KG1 (cell line): ENCODE data around the gene KL.

Source experiments
- DNase-seq: peaks from one replicate; lab custom pipeline; 2025; lab: John Stamatoyannopoulos, UW

The KL gene

DNA sequence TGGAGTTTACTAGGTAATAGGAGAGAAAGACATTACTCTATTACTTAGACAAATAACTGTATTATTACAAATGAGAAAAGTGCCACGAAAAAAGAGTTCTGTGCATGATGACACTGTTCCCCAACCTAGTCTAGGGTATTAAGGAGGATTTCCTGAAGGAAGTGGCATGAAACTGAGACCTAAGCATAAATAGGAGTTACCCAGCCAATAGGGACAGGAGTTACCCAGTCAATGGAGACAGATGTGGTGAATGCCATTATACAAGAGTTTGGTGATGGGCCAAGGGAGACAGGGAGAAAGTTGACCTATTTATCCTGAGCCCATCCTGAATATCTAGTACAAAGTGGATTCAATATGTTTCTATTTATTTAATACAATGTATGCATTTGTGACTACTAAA lies 65.4 kb downstream of the KL start:
- no peak for DNase-seq

DNA sequence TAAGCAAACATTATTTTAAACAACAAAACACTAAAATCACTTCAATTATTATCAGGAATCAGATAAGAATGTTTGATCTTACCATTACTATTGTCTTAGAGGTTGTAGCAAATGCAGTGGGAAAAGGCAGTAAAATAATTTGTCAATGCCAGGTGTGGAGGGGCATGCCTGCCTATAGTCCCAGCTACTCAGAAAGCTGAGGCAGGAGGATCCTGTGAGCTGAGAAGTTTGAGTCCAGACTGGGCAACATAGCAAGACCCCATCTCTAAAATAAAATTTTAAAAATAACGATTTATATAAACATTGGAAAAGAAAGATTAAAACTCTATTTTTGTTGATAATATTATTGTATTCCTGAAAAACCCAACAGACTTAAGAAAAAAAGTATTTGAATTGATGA lies 66.8 kb downstream of the KL start:
- no peak for DNase-seq

DNA sequence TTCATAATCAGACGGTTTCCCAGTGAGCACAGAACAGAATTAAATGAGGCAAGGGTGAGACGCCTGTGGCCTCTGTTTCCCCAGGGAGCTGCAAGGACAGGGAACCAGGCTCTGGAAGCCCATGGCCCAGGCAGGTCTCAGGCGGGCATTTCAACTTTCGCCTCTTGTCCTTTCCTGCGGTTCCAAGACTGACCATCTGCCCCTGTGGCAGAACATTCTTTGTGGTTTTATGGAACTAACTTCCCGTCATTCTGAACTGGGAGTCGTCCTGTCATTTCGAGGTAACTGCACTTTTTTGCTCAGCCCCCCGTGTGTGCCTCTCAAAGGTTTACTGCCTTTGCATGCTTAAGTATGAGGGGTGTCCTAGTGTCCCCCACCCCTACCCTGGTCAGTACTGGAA lies 70.9 kb downstream of the KL start:
- DNase-seq: no peak

DNA sequence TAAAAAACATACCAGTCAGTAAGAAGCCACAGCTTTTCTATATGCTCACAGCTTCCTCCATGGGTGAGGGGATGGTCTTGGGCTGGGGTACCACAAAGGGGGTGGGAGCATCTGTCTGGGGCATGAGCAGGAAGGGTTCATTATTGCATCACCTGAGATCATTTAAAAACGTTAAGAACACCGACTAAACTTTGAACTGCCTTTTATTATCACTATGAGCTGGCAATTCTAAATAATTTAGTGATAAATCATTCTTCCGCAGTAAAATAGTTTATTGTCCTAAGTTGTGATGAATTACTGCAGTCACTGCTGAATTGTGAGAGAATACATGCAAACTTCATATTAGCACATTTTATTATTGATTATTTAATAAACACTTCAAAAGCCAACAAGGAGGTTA lies 71.6 kb downstream of the KL start:
- no peak for DNase-seq

DNA sequence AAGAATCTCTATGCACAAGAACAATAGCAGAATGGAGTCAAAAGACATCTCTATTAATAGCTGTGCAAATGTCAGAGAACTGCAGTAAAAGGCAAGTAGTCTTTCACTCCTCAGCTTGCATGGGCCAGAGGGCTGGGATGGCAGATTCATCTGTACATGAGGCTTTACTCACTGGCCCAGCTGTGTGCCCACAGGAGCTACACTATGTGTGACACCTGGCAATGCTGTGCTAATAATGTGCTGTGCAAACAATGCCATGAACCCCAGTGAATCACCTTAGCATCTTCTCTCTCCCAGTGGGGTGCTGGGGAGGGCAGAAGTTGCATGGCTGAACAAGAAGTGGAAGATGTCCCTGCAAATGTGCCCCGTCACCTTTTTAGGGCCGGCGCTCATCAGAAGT lies 73.1 kb downstream of the KL start:
- DNase-seq: no peak

DNA sequence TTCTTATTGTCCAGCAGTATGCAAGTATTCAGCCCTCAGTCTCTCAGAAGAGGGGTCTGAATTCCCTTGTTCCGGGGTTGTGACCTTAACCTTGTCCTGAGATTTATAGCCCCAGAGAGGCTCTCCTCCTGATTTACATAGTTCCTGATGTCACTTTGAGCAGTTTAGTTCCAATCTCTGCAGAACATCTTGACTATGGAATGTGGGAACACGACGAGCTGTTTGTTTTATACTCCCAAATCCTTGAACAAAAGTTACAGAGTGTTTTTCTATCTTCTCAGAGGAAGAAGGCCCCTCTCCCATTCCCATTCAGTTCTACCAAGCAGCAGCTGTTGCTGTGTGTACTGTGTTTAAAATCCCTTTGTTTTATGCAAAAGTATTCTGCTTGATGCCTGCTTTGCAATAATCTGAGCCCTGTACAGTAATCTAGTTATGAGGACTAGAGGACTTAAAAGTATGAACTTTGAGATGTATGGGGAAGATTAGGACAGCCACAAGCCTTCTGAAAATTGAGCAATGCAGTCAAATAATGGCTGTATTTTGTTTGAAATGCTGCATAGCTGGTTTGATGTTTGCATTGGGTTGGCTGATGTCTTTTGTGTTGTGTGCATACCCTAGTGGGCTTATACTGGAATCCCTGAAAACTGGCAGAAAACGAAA lies 74.7 kb downstream of the KL start:
- DNase-seq: no peak

DNA sequence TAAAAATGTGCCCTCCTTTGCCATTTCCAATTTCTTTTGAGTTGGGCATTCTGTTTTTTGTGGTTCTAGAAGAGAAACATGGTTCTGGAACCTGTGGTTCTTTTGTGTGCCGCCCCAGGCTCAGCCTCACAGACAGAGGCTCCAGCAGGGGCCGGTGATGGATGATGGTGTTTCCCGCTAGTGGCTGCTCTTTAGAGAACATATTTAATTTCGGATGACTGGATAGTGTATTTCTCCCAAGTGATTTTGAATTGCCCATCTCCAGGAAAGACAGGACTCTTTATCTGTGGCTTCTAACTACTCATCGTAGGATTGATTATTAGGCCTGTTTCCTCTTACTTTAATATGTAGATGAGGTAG lies 75.2 kb downstream of the KL start:
- DNase-seq: no peak

DNA sequence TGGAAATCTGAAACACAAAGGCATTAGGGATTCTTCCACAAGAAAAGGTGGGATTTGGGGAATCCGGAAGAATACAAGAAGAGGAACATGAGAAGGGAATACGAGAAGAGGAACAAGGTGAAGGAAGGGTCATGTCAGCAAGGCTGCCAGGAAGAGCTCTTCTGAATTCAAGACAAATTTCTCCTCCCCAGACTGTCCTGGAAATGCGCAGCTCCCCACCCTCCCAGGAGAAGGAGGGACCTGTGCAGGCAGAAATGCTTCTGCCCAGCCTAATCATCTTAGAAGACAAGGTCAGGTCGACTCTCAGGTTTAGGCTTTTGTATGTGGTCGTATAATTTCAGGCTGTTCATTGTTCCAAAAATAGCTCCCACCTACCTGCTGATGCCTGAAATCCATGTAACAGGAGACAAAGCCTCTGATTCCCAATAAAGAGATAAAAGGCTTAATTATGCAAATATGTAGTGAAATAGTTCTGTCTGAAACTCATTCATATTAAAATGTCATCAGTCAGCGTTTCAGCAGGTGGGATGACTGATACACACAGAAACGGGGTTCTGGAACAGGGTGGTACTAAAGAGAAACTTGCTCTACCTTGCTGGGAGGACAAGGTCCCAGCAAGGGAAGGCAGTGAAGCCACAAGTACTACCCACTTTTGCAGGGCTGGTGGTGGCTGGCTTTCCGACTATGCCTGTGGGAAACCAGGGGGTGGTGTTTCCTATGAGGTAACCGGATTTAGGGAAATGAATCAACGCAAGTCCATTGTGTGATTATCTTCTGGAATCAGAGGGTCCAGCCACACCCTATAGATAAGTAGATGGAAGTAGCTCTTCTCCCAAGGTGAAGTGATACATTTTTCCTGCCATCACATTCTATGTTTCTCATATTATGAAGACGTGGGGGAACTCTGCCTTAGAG lies 76.1 kb downstream of the KL start:
- no peak for DNase-seq

DNA sequence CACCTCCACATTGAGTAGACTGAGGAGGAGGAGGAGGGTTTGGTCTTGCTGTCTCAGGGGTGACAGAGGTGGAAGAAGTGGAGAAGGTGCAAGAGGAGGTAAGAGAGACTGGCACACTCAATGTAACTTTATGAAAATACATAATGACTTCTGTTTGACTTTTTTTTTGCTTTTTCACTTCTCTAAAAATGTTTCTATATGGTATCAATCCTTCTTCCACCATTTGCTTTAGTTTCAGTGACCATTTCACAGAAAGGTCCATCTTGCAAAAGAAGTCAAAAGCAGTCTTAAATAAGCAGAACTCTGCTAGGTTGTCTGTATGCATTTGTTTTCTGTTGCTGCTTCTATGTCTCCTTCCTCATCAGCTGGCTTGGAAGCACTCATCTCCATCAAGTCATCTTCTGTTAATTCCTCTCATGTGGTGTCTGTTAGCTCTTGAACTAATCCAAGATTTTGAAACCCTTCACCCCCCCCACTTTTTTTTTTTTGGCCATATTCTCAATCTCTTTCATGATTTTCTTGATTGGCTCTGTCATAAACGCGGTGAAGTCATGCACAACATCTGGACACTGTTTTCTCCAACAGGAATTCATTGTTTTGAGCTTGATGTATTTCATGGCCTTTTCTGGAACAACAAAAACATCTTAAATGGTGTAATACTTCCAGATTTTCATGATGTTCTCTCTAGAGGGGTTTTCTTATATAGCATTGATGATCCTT lies 80.8 kb downstream of the KL start:
- no peak for DNase-seq

DNA sequence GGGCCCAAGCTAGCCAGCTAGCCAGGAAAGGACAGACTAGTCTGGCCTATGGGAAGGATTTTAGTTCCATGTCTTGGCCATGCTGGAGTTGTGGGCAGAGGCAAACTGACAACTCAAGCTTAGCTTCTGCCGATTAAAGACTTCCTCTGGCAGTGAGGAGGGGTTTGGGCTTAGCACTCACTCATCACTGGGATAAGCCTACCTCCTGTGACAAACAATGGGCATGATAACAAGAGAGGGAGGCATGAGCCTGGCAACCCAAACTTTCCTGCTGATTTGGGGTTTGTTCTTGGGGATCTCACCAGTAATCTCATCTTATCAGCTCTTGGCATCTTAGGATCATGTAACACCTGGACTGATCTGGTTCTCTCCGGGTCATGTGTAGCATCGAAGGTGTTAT lies 83.6 kb downstream of the KL start:
- DNase-seq: no peak

DNA sequence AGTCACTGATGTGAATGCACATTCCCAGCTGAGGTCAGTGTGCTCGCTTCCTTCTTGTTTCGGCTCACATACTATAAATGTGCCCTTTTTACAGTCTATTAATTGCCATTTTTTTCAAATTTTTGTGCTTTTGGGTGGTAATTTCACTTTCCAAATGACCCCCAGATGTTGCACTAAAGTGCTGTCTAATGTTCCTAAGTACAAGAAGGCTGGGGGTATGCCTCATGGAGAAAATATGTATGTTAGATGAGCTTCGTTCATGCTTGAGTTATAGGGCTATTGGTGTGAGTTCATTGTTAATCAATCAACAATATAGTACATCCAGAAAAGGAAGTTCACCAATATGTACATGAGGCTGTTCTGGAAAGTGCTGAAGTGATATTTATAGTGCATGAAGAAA lies 84.7 kb downstream of the KL start:
- no peak for DNase-seq

DNA sequence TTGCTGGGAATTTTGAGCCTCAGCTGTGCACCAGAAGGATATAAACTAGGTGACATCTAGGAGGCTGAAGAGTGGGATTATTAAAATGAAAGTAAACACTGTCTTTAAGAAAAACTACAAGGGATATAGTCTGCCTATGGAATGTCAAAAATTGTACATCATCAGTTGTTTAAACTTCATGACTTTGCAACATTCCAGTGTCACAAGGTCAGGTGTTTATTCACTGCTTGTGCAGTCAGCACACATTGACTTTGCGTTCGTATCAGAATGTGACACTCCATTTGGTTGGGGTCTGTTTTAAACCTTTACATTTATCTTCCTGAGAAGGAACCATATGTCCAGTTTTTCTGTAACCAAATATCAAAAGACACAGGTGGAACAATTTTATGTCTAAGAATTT lies 85.6 kb downstream of the KL start:
- DNase-seq: no peak

DNA sequence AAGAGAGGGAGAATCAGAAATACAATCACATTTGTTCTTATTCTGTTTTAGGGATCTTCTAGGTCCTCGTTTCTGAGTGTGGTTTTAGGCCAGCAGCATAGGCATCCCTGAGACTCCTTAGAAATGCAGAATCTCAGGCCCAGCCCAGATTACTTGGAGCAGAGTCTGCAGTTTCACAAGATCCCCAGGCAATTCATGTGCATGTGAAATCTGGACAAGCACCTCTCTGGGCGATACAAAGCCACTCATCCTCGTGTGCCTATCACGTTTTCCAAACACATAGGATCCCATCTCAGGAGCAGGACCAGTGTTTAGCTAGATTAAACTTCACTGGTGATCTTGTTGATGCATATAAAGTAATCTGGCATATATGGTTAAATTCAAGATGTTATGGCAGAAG lies 87.2 kb downstream of the KL start:
- no peak for DNase-seq

DNA sequence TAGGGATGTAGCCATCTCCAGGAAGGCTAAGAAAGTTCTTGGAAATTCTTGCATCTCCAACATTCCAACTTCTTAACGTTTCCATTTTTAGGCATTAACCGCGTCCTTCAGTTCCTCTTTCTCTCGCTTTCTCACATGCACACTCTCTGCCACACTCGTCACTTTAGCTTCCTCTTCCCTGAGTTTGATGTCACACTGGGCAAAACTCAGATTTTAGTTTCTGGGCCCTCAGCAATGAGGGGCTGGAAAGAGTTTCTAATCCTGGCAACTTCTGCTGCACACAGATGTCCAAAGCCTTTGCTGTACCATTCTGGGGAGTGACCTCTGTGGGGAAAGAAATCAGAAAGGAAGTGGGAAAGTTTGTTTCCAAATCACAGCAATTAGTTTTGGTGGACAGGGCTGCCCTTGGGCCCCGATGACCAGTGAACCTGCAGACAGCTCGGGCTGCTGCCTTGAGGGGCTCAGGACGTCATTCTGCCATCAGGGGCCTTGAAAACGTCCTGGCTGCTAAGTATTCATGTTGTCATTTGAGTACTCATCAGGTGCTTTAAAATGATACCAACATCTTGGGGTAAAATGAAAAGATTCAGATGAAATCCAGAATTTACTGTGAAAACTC lies 89.3 kb downstream of the KL start:
- DNase-seq: no peak

DNA sequence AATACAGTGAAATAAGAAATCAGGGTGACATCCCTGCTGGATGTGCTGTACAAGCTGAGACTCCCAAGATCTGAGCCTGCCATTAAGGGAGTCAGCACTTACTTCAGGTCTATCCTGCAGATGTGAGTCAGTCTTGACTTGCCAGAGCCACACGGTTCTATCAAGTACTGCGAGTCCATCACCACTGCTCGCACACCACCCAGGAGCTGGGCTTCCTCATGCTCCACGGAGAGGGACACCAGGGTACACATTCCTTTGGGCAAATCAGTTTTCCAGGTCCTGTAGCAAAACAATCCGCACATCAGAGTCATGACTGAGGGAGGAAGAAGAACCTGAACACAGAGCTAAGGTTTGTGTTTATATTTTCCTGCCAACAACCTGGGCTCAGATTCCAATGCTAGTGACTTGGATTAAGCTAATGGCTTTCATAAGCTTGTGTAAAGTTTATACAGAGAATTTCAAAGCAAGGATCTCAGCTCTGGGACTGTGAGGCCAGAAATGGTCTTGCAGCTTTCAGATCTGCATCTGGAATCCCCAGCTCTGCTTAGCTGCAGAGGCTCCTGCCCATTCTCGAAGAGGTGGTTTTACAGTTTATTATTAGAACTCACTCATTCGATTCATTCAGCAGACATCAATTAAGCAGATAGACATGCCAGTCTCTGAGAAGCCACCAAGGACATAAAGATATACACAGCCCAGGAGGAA lies 90.6 kb downstream of the KL start:
- no peak for DNase-seq

DNA sequence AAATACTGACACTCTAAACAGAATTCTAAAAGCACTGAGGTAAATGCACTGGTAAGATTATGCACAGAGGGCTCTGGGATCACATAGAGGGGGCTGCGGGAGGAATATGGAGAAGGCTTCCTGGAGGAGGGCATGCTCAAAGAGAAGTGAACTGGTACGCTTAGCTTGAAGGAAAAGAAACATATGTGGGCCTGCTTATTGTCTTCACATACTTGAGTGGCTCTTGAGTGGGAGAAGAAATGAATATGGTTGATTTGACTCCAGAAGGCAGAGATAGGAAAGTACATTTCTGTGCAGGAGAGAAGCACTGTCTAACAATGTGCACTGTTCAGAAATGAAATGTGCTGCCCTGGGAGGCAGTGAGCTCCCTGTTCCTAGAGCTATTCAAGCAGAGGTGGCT lies 91.1 kb downstream of the KL start:
- DNase-seq: no peak

DNA sequence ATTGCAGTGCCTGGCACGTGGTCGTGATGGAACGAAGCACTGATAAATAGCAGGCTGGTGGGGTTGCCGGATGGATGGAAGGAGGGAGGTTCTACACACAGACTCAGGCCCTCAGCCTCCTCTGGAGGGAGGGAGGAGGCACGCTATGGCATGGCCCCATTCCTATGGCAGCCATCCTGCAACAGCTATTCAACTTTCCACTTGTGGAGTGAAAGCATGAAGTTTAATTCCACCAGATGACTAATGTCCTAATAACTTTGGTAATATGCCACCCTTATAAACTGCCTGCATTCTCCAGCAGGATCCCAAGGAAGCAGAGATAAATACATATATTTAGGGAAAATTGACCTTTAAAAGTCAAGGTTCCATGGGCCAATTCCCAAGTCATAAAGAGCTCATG lies 92.4 kb downstream of the KL start:
- no peak for DNase-seq

DNA sequence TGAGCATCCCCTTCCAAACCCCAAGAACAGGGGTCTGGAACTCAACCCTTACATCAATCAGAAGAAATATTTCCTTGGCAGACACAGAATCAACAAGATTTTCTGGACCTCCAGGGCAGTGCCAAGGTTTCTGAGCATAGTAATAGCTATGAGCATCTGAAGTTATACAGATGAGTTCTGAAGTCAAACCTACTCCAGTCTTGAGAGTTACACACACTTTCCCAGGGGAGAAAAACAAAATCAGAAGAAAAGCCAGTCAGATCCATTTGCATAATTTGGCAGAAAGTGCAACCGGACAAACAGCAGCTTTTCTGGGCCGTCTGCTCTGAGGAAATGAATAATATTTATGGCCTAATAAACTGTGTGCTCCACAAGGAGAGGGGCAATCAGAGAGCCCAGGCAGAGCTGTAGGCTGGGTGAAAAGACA lies 93.1 kb downstream of the KL start:
- no peak for DNase-seq

DNA sequence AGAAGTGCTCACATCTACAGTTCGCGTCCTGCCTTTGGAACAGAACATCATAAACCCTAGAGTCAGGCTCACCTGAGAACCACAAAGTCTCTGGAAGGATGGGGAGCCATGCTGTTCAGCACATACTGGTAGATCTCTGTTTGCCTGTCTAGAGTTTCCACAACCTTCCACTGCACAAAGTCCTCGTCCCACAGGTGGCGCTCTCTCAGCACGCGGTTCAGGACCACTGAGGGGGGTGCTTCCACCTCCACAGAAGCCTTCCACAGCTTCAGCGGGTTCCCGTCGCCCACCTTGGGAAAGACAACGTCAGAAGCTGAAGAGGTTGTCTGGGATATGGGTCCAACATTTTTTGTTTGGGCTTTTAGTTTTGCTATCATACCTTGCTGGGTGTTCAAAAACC lies 93.6 kb downstream of the KL start:
- no peak for DNase-seq

DNA sequence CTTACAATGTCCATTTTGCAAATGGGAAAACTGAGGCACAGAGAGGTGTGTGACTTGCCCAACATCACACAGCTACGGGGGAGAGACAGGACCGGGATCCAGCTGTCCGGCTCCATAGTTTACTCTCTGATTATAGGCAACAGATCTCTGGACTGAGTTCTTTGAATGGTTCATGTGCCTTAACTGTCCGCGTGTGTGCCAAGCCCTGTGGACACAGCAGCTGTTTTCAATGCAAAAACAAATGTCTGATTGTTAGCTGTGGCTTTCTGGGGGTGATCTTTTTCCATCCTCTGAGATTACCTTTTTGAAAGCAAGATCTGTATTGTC lies 94.1 kb downstream of the KL start:
- no peak for DNase-seq

DNA sequence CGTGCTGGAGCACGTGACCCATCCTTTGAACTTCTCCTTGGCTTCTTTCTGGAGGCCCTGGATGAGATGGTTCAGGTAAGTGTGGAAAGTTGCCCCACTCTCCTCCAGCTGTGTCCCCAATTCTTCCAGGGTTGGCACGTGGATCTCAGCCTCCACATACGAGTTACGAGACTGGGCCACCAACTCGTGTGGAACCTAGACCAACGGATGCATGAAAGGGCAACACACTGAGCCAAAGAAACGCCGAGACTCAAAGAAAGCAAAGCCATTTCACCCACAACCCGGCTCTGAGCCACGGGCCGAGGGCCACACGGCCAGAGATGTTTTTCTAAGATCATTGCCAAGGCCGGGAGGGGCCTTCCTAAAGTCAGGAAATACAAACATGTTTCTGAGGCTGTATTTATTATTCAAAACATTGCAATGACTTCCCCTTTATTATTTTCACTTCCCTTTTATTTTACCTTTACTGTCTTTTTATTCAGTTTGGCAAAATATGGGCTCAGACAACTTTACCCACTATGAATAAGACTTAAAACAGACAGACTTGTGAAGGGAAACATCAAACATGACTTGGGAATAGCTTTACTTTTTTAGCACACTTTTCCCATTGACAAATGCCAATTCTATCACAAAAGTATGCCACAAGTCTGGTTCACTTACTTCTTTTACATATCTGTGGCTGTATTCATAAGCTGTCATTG lies 94.6 kb downstream of the KL start:
- no peak for DNase-seq
